Tibial nerve (tissue), 4 donors: ENCODE data around the gene CASZ1.

Source experiments
- EP300 ChIP-seq, 2 donors: sonication (generic); formaldehyde crosslinking; IDR thresholded peaks; one replicate each; pipeline ENCODE4 v1.6.1; 2017; ENCODE audit warnings: antibody characterized with exemption in 2 of 2, mild to moderate bottlenecking in 1 of 2
- POLR2A ChIP-seq, 2 donors: fragments of 450-650 bp; IDR thresholded peaks; one replicate each; pipeline ENCODE4 v1.6.1; 2017; ENCODE audit warnings: antibody characterized with exemption in 2 of 2, mild to moderate bottlenecking in 2 of 2, moderate library complexity in 2 of 2
- TF ChIP-seq, protein P1 (sequence below), 5 experiments: fragments of 200-600 bp in 3 of 5; fragments of 450-650 bp in 2 of 5; sonication (generic) in 3 of 5; IDR thresholded peaks; one replicate each; pipeline ENCODE4 v1.5.1; 2016 to 2019; ENCODE audit warnings: antibody characterized with exemption in 5 of 5, mild to moderate bottlenecking in 3 of 5, moderate library complexity in 2 of 5

DNA sequence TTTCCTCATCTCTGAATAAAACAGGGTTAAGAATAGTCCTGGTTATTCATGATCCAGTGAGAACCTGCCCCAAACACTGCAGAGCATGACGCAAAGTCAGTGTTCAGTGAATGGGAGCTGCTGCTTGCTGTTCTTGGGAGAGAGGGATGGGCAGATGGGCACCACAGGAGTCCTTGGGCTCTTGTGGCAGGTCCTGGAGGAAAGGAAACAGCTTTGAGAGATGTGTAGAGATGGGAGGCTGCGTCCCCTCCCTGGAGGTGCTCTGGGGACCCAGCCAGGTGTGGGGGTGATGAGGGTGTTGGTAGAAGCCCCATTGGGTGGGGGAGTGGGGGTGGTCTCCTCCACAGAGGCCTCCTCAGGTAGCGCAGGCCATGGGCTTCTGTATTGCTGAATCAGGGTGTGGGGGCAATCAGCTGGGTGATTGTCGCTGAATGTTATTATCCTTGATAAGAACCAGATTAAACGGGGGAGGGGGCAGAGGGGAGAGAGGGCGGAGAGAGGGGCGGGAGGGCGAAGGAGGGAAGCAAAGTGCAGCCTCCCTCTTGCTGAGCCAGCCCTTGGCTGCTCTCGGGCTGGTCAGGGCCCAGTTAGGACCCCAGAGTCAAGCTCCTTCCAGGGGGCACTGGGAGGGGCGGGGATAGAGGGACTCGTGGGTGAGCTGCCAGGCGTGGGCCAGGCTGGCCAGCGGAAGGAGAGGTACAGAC is 22.9 kb upstream of the CASZ1 start:
- TF ChIP-seq, protein P1, sequence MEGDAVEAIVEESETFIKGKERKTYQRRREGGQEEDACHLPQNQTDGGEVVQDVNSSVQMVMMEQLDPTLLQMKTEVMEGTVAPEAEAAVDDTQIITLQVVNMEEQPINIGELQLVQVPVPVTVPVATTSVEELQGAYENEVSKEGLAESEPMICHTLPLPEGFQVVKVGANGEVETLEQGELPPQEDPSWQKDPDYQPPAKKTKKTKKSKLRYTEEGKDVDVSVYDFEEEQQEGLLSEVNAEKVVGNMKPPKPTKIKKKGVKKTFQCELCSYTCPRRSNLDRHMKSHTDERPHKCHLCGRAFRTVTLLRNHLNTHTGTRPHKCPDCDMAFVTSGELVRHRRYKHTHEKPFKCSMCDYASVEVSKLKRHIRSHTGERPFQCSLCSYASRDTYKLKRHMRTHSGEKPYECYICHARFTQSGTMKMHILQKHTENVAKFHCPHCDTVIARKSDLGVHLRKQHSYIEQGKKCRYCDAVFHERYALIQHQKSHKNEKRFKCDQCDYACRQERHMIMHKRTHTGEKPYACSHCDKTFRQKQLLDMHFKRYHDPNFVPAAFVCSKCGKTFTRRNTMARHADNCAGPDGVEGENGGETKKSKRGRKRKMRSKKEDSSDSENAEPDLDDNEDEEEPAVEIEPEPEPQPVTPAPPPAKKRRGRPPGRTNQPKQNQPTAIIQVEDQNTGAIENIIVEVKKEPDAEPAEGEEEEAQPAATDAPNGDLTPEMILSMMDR (IDR thresholded peaks at IDR 0.05): no peak
- TF ChIP-seq POLR2A (IDR thresholded peaks at IDR 0.05) (no peak), EP300 (IDR thresholded peaks at IDR 0.05) (no peak)
